HG03060 (cell line): ENCODE results near the gene RFC2.
"Not testable (repeated sequence)": the region's sequence is repeated elsewhere in the genome, so short reads cannot be mapped to it uniquely, and the experiment has no call there.

Experiments
- ATAC-seq: cut with Tn5 transposase; IDR thresholded peaks from one replicate; pipeline ENCODE4 v1.9.1; 2021; ENCODE audit warnings: low read depth, moderate number of reproducible peaks; ENCODE audit not compliant: unreplicated experiment

The RFC2 gene

DNA sequence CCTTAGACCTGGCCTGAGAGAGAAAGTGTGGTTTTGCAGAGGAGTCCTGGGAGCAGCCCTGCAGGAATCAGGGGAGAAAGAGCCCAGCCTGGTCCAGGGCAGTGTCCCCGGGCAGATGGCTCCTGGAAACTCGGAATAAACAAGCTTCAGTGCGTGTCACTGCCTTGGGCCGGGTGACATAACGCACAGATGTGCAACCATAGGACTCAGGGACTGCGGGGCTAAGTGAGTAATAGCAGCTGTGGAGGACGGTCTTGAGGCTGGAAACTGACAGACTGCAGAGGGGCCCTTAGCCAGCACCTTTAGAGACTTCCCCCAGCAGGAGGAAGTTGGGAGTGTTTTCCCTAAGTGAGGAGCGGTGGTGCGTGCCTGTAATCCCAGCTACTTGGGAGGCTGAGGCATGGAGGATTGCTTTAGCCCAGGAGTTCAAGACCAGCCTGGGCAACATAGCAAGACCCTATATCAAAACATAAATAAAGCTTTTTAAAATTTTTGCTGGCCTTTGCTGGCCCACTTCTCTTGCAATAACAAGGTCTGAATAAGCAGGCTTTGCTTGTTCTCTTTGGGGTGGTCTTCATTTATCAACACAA lies 29.8 kb upstream of the RFC2 start:
- ATAC-seq: no peak

DNA sequence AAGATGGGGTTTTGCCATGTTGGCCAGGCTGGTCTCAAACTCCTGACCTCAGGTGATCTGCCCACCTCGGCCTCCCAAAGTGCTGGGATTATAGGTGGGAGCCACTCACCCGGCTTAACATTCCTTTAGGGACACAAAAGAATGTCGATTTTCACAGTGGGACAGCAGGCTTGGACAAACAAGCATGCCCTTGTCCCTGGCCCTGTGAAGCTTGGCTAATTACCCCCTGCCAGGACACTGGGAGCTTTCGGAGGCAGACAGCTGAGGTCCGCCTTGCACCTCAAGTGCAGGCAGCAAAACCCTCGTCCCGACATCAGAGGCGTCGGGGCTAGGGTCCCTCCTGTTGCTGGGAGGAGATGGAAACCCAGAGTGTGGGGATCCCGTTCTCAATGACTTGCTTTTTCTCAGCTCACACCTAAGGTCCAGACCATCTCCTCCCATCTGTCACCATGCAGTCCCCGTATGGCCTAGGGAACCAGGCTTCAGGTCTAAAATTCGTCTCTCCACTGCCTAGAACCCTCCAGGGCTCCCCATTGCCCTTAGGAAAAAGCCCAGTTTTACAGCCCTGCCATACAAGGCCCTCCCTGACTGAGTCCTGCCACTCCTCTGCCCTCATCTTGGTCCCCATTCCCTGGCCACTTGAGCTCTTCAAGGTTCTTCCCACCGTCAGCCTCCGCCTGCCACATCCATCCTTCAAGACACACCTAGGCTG lies 28.7 kb upstream of the RFC2 start:
- no peak for ATAC-seq

DNA sequence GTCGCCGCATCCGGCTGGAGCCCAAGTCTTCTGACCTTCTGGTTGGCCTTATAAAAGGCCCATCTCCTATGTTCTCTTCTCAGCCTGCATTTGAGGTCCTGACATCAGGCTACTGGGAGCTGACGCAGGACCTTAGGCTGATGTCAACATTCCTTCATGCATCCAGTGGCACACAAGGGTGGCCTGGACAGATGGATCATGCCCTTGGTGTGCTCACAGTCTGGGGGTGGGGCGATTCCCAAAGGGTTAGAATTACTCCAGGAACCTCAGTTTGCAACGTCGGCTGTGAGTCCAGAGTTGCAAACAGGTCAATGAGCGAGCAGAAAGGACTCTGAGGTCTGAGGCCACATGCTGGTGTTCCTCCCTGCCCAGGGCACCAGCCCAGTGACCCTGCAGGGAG lies 26.8 kb upstream of the RFC2 start:
- ATAC-seq: no peak

DNA sequence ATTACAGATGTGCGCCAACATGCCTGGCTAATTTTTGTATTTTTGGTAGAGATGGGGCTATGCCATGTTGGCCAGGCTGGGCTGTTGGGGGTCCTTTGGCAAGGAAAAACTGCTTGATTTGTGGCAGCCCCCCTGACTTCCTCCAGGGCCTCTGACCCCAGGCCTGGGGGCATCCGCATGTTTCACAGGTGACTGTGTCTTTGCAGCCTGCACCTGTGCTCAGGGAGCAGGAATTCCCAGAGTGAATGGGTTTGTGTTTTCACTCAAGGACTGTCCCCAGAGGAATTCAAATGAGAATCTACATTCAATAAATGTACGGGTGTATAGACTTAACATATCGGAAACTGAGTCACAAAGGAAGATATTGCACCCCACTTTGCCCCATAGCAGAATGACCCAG lies 23.4 kb upstream of the RFC2 start:
- ATAC-seq: no peak

DNA sequence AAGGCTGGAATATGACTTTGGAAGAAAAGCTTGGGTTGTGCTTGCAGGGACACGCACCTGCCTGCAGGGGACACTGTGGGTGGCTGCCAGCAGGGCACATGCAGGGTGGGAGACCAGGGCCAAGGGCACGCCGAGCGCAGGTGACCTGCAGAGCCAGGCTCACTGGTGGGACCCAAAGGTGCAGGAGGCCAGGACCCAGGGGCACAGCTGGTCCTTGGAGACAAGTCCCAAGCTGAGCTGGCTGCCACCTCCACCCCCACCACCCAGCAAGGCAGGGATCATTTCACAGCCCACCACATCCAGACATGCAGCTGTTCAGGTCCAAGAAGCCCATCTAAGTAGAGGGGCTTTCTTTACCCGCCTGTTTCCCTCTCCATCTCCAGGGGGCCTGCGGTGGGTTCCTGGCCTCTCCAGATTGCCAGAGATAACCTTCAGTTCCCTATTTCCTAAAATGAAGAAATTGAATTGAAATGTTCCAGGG lies 21.2 kb upstream of the RFC2 start:
- ATAC-seq: no peak

DNA sequence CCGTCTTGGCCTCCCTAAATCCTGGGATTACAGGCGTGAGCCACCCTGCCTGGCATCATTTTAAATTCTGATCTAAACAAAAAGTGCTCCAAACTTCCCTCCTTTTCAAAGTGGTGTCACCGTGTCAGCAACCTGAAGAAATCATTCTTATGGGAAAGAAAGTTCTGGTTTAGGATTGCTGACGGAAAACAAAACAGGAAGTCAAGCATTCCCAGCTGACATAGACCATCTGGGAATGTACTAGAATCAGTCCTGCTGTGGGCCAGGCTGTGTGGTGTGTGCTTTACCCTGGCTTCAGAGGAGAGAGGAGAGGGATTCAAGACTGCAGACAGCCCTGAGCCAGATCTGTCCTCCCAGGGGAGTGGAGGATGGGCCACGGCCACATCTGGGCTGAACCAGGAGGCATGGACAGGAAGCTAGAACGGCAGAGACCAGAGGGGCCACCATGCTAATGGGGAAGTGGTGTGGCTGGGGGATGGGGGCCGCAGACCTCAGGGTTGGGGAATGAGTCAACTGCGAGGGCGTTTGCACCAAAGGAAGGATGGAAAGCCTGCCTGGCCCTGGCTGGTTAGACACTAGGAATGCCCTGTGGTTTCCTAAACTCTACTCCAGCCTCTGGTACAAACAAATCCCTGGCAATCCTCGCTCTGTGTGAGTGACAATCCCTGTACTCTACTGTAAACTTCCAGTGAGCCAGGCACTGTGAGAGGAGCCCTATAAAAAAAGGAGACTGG lies 18.3 kb upstream of the RFC2 start:
- peak; percentile 37 for ATAC-seq

DNA sequence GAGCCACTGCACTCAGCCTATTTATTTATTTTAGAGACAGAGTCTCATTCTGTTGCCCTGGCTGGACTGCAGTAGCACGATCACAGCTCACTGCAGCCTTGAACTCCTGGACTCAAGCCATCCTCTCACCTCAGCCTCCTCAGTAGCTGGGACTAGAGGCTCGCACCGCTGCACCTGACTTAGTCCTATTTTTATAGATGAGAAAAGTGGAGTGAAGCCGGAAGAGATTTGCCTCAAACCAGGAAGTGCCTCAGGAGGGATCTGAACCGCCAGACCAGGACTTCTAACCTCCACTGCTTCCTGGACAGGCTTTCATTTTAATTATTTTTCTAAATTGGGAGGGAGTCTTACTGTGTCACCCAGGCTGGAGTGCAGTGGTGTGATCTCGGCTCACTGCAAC lies 17.5 kb upstream of the RFC2 start:
- no peak for ATAC-seq

DNA sequence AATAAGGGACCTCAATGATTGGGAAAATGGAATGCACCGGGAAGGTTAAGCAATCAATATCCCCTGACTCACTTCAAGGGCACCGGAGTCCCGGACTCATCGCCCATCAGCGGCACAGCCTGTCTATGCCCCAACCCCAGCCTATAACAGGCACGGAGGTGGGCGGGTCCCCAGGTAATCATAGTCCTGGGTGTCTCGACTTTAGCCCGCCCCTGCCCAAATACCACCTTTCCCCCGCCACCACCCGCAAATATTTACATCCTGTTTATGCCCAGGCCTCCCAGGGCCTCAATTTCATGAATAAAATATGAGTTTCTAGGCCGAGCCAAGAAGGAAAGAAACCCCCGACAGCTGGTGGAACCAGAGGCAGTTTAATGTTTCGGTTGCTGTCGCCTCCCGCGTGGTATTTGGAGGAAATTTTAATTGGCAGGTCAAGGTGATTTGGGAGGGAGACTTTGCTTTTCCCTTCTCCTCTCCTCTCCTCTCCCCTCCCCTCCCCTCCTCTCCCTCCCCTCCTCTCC lies 15.6 kb upstream of the RFC2 start:
- ATAC-seq: no peak

DNA sequence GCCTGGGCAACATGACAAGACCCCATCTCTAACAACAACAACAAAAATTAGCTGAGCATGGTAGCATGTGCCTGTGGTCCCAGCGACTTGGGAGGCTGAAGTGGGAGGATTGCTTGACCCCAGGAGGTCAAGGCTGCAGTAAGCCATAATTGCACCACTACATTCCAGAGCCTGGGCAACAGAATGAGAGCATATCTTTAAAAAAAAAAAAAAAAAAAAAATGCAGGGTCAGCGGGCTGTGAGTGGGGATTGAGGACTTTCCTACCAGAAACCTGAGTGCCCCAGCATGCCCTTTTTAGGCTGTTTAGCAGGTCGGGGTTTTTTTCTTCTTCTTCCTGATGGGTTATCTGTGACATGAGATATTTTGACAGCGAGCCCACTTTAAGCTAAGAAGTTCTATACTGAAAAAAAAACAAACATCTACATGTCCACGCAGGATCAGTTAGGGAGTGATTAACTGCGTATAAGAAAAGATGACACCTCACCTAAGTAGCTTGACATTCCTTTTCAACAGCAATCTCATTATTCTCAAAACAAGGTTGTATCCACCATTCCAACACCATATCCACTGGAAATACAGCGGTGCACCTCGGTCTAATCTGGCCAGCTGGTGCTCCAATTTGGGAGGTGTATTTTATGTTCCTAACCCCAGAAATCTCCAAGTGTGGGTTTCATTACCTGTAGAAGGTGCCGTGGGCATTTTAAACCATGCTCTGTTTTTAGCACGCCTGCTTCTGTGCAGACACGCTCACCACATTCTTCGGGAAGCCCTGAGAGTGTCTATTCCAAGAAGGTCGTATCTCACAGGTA lies 13.8 kb upstream of the RFC2 start:
- no peak for ATAC-seq

DNA sequence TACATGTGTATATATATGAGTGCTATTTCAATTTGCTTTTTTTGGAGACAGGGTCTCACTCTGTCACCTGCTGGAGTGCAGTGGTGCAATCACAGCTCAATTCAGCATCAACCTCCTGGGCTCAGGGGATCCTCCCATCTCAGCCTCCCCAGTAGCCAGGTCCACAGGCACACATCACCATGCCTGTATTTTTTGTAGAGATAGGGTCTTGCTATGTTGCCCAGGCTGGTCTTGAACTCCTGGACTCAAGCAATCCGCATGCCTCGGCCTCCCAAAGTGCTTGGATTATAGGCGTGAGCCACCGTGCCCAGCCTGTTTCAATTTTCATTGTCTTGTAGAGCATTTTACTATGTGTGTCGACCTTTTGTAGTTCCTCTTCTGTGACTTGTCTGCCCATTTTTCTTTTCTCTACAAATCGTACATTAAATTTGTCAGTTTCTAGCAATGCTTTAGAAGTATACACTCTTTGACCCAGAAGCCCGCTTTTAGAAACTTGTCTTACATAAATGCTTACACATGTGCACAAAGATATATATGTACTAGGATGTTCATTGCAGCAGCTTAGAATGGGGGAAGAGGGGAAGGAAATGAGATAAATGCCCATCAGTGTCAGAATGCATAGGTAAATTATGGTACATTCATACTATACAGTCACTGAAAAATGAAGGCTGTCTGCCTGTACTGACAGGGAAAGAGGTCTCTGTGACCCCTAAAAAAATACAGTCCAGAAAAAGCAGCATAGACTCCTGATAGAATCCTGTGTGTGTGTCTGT lies 12.2 kb upstream of the RFC2 start:
- ATAC-seq: no peak

DNA sequence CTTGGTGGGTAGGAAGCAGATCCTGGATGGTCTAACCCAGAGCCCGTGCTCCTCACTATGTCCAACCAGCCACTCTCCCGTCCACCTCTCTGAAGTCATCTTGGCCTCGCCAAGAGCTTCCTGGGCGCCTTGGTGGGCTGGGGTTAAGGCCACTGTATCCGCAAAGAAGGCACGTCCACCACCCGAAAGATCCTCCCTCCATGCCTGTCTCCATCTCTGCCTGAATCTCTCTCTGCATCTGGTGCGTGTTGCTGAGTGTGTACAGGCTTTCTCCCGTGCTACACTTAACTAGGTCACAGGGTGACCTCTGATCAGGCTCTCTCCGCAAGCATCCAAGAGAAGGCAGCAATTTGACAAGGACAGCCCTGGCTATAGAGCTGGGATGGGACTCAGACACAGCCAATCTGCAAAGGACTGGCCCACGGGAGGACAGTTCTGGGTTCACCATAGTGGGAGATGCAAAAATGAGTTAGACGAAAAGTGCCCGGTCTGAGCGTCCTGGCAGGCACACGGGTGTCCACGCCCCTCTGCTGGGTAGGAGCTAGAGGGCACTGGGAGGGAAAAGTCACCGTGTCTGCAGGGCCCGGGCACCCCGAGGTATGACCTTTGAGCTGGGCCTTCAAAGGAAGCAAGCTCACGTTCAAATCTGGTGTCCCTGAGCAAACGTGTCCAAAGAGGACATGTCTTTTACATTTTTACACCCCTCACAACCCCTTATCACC lies 9.4 kb upstream of the RFC2 start:
- ATAC-seq: no peak

DNA sequence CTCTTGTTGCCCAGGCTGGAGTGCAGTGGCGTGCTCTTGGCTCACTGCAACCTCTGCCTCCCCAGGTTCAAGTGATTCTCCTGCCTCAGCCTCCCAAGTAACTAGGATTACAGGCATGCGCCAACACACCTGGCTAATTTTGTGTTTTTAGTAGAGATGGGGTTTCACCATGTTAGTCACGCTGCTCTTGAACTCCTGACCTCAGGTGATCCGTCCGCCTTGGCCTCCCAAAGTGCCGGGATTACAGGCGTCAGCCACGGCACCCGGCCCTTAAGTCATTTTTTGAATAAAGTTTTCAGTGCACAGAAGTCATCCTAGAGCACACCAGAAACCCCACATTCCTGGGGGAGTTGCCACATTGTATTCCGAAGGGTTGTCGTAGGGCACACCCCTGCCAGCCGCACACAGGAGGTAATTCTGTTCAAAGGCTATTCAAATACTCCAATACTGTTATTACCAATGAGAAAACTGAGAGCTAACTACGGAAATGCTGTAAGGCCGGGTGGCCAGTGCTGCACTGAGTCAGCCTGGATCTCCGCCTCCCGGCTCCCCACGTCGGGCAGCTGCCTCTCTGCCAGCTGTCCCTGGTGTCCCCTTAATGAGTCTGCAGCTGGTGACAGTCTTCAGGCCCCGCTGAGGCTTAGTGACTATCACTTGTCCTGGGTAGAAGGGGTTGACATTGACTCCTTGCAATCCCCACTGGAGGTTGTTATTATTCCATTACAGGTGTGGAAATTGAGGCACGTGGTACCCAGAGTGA lies 8.6 kb upstream of the RFC2 start:
- ATAC-seq: no peak

DNA sequence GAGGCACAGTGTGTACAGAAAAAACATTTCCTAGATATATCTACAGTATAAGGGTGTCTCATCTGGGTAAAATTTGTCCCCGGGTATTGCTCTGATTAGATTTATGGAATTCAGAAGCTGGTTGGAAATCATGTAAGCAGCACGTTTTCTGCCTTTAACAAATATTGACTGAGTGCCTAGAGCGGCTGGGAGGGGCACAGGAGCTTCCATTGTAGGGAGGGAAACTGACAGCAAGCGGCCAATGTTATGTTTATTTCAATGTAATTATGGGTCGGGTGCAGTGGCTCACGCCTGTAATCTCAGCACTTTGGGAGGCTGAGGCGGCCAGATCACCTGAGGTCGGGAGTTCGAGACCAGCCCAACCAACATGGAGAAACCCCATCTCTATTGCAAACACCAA lies 4.4 kb upstream of the RFC2 start:
- no peak for ATAC-seq

DNA sequence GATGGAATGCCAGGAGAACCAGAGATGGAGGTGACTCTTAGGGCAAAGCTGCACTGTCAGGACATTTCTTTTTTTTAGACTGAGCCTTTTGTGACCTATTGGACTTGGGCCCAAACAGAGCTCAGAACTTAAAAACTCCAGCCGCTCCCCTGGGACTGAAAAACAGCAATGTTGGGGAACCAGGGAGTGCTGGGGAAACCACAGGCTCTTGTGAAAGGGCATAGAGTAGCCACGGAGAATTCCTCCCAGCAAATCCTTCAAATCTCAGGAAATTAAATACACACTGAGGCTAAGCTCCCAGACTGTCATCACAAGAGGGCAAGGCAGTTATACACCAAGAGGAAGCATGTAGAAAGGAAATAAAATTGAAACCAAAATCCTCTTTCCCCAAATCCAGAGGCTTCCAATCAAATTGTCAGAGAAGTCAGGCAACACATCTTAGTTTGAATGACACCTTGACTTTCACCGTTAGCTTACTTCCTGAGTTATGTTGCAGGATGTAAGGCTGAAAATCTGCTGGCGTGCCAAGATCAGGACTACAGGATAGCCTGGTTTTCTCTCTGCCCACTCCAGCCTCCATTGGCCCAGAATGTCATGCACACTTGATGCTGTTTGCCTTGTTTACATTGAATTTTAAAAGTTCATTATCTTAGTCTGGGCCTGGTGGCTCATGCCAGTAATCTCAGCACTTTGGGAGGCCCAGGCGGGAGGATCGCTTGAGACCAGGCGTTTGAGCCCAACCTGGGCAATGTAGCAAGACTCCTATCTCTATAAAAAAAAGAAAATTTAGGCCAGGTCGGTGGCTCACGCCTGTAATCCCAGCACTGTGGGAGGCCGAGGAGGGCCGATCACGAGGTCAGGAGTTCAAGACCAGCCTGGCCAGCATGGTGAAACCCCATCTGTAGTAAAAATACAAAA lies 2.6 kb upstream of the RFC2 start:
- ATAC-seq: no peak

DNA sequence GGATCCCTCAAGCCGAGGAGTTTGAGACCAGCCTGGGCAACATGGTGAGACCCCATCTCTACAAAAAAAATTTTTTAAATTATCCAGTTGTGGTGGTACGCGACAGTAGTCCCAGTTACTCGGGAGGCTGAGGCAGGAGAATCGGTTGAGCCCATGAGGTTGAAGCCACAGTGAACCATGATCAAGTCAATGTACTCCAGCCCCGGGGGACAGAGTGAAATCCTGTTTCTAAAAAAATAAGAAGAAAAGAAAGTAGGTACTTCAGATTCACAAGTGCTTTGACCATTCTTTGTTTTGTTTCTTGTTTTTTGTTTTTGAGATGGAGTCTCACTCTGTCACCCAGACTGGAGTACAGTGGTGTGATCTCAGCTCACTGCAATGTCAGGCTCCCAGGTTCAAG lies 1.3 kb upstream of the RFC2 start:
- ATAC-seq: not testable (repeated sequence)

DNA sequence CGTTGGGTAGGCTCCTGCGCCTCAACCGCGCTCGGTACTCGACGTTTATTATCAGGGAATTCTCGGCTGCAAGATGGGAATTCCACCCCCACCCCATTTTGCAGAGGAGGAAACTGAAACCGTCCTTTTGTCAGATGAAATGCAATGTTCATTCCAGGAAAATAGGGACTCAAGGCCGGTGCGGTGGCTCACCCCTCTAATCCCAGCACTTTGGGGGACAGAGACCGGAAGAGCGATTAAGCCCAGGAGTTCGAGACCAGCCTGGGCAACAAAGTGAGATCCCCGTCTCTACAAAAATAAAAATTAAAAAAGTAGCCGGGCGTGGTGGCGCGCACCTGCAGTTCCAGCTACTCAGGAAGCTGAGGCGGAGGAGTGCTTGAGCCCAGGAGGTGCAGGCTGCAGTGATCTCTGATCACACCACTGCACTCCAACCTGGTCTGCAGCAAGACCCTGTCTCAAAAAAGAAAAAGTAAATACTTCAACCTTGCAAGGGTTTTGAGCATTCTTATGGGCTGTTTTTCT lies 720 bp upstream of the RFC2 start:
- ATAC-seq: no peak

DNA sequence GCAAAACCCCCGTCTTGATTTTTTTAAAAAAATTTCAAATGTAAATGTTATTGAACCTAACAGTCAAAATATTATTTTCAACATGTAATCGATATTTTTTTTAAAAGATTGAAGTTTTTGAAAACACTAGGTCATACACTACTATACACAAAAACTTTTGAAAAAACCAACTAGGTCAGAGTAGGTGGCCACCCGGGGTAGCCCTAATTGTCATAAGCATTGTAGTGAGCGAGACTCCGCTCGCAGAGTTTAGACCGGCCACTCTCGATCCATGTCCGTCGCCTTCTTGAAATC lies 417 bp downstream of the RFC2 start:
- ATAC-seq: no peak

DNA sequence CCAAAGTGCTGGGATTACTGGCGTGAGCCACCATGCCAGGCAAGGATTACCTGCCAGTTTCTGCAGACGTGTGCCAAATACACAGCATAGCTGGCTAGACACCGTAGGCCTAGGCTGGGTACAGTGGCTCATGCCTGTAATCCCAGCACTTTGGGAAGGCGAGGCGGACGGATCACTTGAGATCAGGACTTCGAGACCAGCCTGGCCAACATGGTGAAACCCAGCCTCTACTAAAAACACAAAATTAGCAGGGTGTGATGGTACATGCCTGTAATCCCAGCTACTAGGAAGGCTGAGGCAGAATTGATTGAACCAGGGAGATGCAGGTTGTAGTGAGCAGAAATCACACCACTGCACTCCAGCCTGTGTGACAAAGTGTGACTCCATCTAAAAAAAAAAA lies 868 bp downstream of the RFC2 start:
- no peak for ATAC-seq
